COR-L47 (cell line): ENCODE data around the gene MTSS2.

Experiments
- DNase-seq: peaks from one replicate; lab custom pipeline; 2025; lab: John Stamatoyannopoulos, UW

MTSS2 gene

GRCh38 chr16:70685938-70686375 is at the start of gene MTSS2:
Gene MTSS2 (minus strand): TSS chr16:70686053. CDS start chr16:70685791, 262 bp downstream.
- DNase-seq, result peak; percentile 75

GRCh38 chr16:70735141-70735979 is 49.5 kb upstream of the MTSS2 start:
- no peak for DNase-seq

GRCh38 chr16:70734522-70735095 is 48.8 kb upstream of the MTSS2 start:
- no peak for DNase-seq

GRCh38 chr16:70730944-70731343 is 45.1 kb upstream of the MTSS2 start:
- DNase-seq, result no peak

GRCh38 chr16:70730031-70730430 is 44.2 kb upstream of the MTSS2 start:
- no peak for DNase-seq

GRCh38 chr16:70729292-70729691 is 43.4 kb upstream of the MTSS2 start:
- DNase-seq, result no peak

GRCh38 chr16:70728150-70728549 is 42.3 kb upstream of the MTSS2 start:
- DNase-seq, result no peak

GRCh38 chr16:70726892-70727361 is 41.1 kb upstream of the MTSS2 start:
- DNase-seq, result no peak

GRCh38 chr16:70725912-70726828 is 40.3 kb upstream of the MTSS2 start:
- DNase-seq, result no peak

- DNase-seq, result no peak
These were observed 39.4 kb upstream of the MTSS2 start for GRCh38 chr16:70725024-70725911.

GRCh38 chr16:70724146-70725023 is 38.5 kb upstream of the MTSS2 start:
- no peak for DNase-seq

GRCh38 chr16:70723740-70724145 is 37.9 kb upstream of the MTSS2 start:
- no peak for DNase-seq

GRCh38 chr16:70721202-70721963 is 35.5 kb upstream of the MTSS2 start:
- no peak for DNase-seq

- no peak for DNase-seq
These were observed 34.8 kb upstream of the MTSS2 start for GRCh38 chr16:70720425-70721201.

GRCh38 chr16:70717065-70717464 is 31.2 kb upstream of the MTSS2 start:
- no peak for DNase-seq

GRCh38 chr16:70715860-70716357 is 30.1 kb upstream of the MTSS2 start:
- DNase-seq, result no peak

GRCh38 chr16:70715055-70715858 is 29.4 kb upstream of the MTSS2 start:
- no peak for DNase-seq
